H9 (cell line): Measurements from ENCODE around the gene ETNPPL. TPM values are rescaled to one million over a fixed set of nuclear protein-coding genes. Genes with fewer than 3 reads are reported as not detected.

Source experiments
- DNase-seq: peaks from one replicate; pipeline ENCODE4 v3.0.0-alpha.2; 2017
- H2AFZ ChIP-seq: one replicate; pipeline ENCODE4 v1.6.1; 2013; ENCODE audit warnings: mild to moderate bottlenecking, low read length, control low read depth, moderate library complexity
- H2AK5ac ChIP-seq: 2 replicates; pipeline ENCODE4 v1.6.1; 2013; ENCODE audit warnings: low read length, control low read depth, mixed read lengths; ENCODE audit not compliant: insufficient read length
- H2BK120ac ChIP-seq: one replicate; pipeline ENCODE4 v1.6.1; 2013; ENCODE audit warnings: low read depth, mild to moderate bottlenecking, low read length, control low read depth, inconsistent platforms; ENCODE audit not compliant: poor library complexity, severe bottlenecking
- H2BK12ac ChIP-seq: 2 replicates; pipeline ENCODE4 v1.6.1; 2013; ENCODE audit warnings: low read length, control low read depth, mixed read lengths, low read depth; ENCODE audit not compliant: insufficient read length
- H2BK15ac ChIP-seq: 2 replicates; pipeline ENCODE4 v1.6.1; 2013; ENCODE audit warnings: low read depth, low read length, control low read depth
- H2BK20ac ChIP-seq: one replicate; pipeline ENCODE4 v1.6.1; 2013; ENCODE audit warnings: low read depth, mild to moderate bottlenecking, low read length, control low read depth, inconsistent platforms; ENCODE audit not compliant: poor library complexity, severe bottlenecking
- H2BK5ac ChIP-seq: 2 replicates; pipeline ENCODE4 v1.6.1; 2013; ENCODE audit warnings: low read length, control low read depth, mixed read lengths; ENCODE audit not compliant: insufficient read length
- H3K14ac ChIP-seq: 2 replicates; pipeline ENCODE4 v1.6.1; 2013; ENCODE audit warnings: low read length, control low read depth; ENCODE audit not compliant: insufficient read depth
- H3K18ac ChIP-seq: 2 replicates; pipeline ENCODE4 v1.6.1; 2013; ENCODE audit warnings: low read depth, mild to moderate bottlenecking, mixed read lengths, low read length, control low read depth; ENCODE audit not compliant: insufficient read length
- H3K23ac ChIP-seq: 2 replicates; pipeline ENCODE4 v1.6.1; 2013; ENCODE audit warnings: low read length, control low read depth, mixed read lengths, low read depth; ENCODE audit not compliant: insufficient read length
- H3K23me2 ChIP-seq: 2 replicates; pipeline ENCODE4 v1.6.1; 2013; ENCODE audit warnings: low read depth, mild to moderate bottlenecking, mixed read lengths, low read length, control low read depth; ENCODE audit not compliant: insufficient read length, poor library complexity, severe bottlenecking
- H3K27ac ChIP-seq: 2 replicates; pipeline ENCODE4 v1.5.1; 2013; ENCODE audit warnings: low read length, control low read depth, mixed read lengths, low read depth; ENCODE audit not compliant: insufficient read length
- H3K27me3 ChIP-seq: 2 replicates; pipeline ENCODE4 v1.6.1; 2013; ENCODE audit warnings: low read length, control low read depth, inconsistent platforms; ENCODE audit not compliant: insufficient read depth
- H3K4ac ChIP-seq: 2 replicates; pipeline ENCODE4 v1.6.1; 2013; ENCODE audit warnings: low read depth, mild to moderate bottlenecking, control low read depth, inconsistent platforms, low read length, moderate library complexity
- H3K4me1 ChIP-seq: 2 replicates; pipeline ENCODE4 v1.6.1; 2013; ENCODE audit warnings: low read length, control low read depth, inconsistent platforms; ENCODE audit not compliant: insufficient read depth
- H3K4me2 ChIP-seq: 2 replicates; pipeline ENCODE4 v1.6.1; 2013; ENCODE audit warnings: low read length, control low read depth, mixed read lengths; ENCODE audit not compliant: insufficient read length, insufficient read depth
- H3K56ac ChIP-seq: 2 replicates; pipeline ENCODE4 v1.6.1; 2013; ENCODE audit warnings: low read depth, mild to moderate bottlenecking, mixed read lengths, low read length, control low read depth; ENCODE audit not compliant: insufficient read length
- H3K79me1 ChIP-seq: 2 replicates; pipeline ENCODE4 v1.6.1; 2013; ENCODE audit warnings: low read depth, mild to moderate bottlenecking, moderate library complexity, low read length, control low read depth, inconsistent platforms; ENCODE audit not compliant: insufficient read depth, poor library complexity, severe bottlenecking
- H3K79me2 ChIP-seq: 2 replicates; pipeline ENCODE4 v1.6.1; 2013; ENCODE audit warnings: low read length, control low read depth, inconsistent platforms; ENCODE audit not compliant: insufficient read depth
- H3K9ac ChIP-seq: 2 replicates; pipeline ENCODE4 v1.6.1; 2013; ENCODE audit warnings: low read length, control low read depth, mixed read lengths; ENCODE audit not compliant: insufficient read length; ENCODE audit errors: extremely low read depth
- H3K9me3 ChIP-seq: one replicate; pipeline ENCODE4 v1.6.1; 2013; ENCODE audit warnings: low read depth, low read length, inconsistent platforms; ENCODE audit not compliant: control insufficient read depth
- H3T11ph ChIP-seq: one replicate; pipeline ENCODE4 v1.6.1; 2013; ENCODE audit warnings: mild to moderate bottlenecking, low read length, control low read depth, inconsistent platforms
- H4K20me1 ChIP-seq: one replicate; pipeline ENCODE4 v1.6.1; 2013; ENCODE audit not compliant: control insufficient read depth, insufficient read length, insufficient read depth
- H4K5ac ChIP-seq: 2 replicates; pipeline ENCODE4 v1.6.1; 2013; ENCODE audit warnings: low read depth, mild to moderate bottlenecking, mixed read lengths, low read length, control low read depth; ENCODE audit not compliant: insufficient read length
- H4K8ac ChIP-seq: replicated peaks from 2 replicates; pipeline ENCODE4 v1.6.1; 2013; ENCODE audit warnings: low read length, control low read depth, mixed read lengths, low read depth; ENCODE audit not compliant: insufficient read length
- H4K91ac ChIP-seq: 2 replicates; pipeline ENCODE4 v1.6.1; 2013; ENCODE audit warnings: low read depth, mild to moderate bottlenecking, moderate library complexity, mixed read lengths, low read length, control low read depth; ENCODE audit not compliant: insufficient read length
- H3K27ac Mint-ChIP-seq, 3 experiments: 2 replicates in 2 of 3; 3 replicates in 1 of 3; pipeline ENCODE4 v1.8.0; 2020 to 2021; ENCODE audit warnings: mixed read lengths in 3 of 3, mild to moderate bottlenecking in 1 of 3, moderate library complexity in 1 of 3
- H3K27me3 Mint-ChIP-seq: 2 replicates; pipeline ENCODE4 v1.8.0; 2021; ENCODE audit warnings: low read depth, mild to moderate bottlenecking, moderate library complexity, mixed read lengths
- H3K36me3 Mint-ChIP-seq, 3 experiments: 2 replicates in 2 of 3; 3 replicates in 1 of 3; pipeline ENCODE4 v1.8.0; 2020 to 2021; ENCODE audit warnings: low read depth in 3 of 3, mixed read lengths in 3 of 3; ENCODE audit not compliant: insufficient read depth in 1 of 3
- H3K4me1 Mint-ChIP-seq, 2 experiments: 2 replicates each; pipeline ENCODE4 v1.8.0; 2020; ENCODE audit warnings: mixed read lengths in 2 of 2
- H3K4me3 Mint-ChIP-seq, 2 experiments: 2 replicates in 1 of 2; 3 replicates in 1 of 2; pipeline ENCODE4 v1.8.0; 2020 to 2021; ENCODE audit warnings: mild to moderate bottlenecking in 2 of 2, mixed read lengths in 2 of 2, moderate library complexity in 1 of 2
- H3K9me3 Mint-ChIP-seq, 2 experiments: 2 replicates in 1 of 2; 3 replicates in 1 of 2; pipeline ENCODE4 v1.8.0; 2020; ENCODE audit warnings: mild to moderate bottlenecking in 2 of 2, mixed read lengths in 2 of 2, moderate library complexity in 1 of 2
- whole genome bisulfite sequencing: extraction: QIAGEN DNeasy Blood & Tissue Kit; methylation state at CpG from one replicate; pipeline ENCODE4 v1.1.7; 2013; ENCODE audit warnings: missing lambda C conversion rate, low lambda C conversion rate, mixed read lengths; ENCODE audit not compliant: insufficient read length; ENCODE audit errors: extremely low coverage; 5-methylcytosine and 5-hydroxymethylcytosine counted together
- total RNA-seq: library from RNA; stranded (reverse); gene quantifications from 2 replicates; pipeline ENCODE4 v1.2.1, GENCODE V29; 2021
- TF ChIP-seq, protein P1 (sequence below): fragments of 200-600 bp; sonication (generic); conservative IDR thresholded peaks from 3 replicates; pipeline ENCODE4 v1.8.0; 2021; ENCODE audit warnings: antibody characterized with exemption, mild to moderate bottlenecking

ETNPPL gene
- total RNA-seq, 1 experiment from 2014 or later: 1.3 TPM

- Histone ChIP-seq H2BK120ac (no peak overlapping the region), H2BK15ac (no peak overlapping the region), H2AFZ (no peak overlapping the region), H4K8ac (no peak overlapping the region), H3K23me2 (no peaks in the 10 kb centered on the region), H3K18ac (no peak overlapping the region), H3K9me3 (no peaks in the 10 kb centered on the region), H2AK5ac (no peak overlapping the region), H3K4ac (no peak overlapping the region), H3K4me1 (no peaks in the 10 kb centered on the region), H3T11ph (no peak overlapping the region), H3K79me2 (no peaks in the 10 kb centered on the region), H3K23ac (no peak overlapping the region), H2BK12ac (no peak overlapping the region), H4K5ac (no peak overlapping the region), H3K27ac (no peak overlapping the region), H3K14ac (no peak overlapping the region), H2BK5ac (no peak overlapping the region), H4K91ac (no peak overlapping the region), H2BK20ac (no peak overlapping the region), H3K56ac (no peak overlapping the region), H3K27me3 (no peaks in the 10 kb centered on the region), H3K4me2 (no peak overlapping the region), H3K79me1 (no peaks in the 10 kb centered on the region), H3K9ac (no peak overlapping the region), H4K20me1 (no peaks in the 10 kb centered on the region)
- TF ChIP-seq, protein P1, sequence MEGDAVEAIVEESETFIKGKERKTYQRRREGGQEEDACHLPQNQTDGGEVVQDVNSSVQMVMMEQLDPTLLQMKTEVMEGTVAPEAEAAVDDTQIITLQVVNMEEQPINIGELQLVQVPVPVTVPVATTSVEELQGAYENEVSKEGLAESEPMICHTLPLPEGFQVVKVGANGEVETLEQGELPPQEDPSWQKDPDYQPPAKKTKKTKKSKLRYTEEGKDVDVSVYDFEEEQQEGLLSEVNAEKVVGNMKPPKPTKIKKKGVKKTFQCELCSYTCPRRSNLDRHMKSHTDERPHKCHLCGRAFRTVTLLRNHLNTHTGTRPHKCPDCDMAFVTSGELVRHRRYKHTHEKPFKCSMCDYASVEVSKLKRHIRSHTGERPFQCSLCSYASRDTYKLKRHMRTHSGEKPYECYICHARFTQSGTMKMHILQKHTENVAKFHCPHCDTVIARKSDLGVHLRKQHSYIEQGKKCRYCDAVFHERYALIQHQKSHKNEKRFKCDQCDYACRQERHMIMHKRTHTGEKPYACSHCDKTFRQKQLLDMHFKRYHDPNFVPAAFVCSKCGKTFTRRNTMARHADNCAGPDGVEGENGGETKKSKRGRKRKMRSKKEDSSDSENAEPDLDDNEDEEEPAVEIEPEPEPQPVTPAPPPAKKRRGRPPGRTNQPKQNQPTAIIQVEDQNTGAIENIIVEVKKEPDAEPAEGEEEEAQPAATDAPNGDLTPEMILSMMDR: no peak
- no peak overlapping the region for H3K4me3 Mint-ChIP-seq
- DNase-seq: no peak
- no peak overlapping the region for H3K27ac Mint-ChIP-seq
- no CpG with 5 or more reads among the region's 3 CpGs for WGBS
- H3K4me1 Mint-ChIP-seq: peaks cover 0 to under 1% of the 10 kb centered on the region in 2 experiments; a peak in 1 of 4 replicates
- peaks cover 18 to 21% of the 10 kb centered on the region in 2 experiments for H3K9me3 Mint-ChIP-seq
- H3K27me3 Mint-ChIP-seq: no peaks in the 10 kb centered on the region; the same call in 1 of the 2 replicates
- peaks cover 3 to 17% (median 10%) of the 10 kb centered on the region in 3 experiments; a peak in 6 of 7 replicates for H3K36me3 Mint-ChIP-seq
Measured at GRCh38 chr4:108731006-108731405, 31.8 kb downstream of the ETNPPL start.
